ENCODE data around the gene PEX13. TPM values are rescaled to one million over a fixed set of nuclear protein-coding genes. Genes with fewer than 3 reads are reported as not detected.
"Not testable (repeated sequence)": the region's sequence is repeated elsewhere in the genome, so short reads cannot be mapped to it uniquely, and the experiment has no call there.

The PEX13 gene
- total and polyA plus RNA-seq, 5 donors: 12.4 to 23.8 (median 20.8) TPM

- H3K4me3 ChIP-seq (ENCODE audit: low read length); H3K9me3 ChIP-seq (ENCODE audit: control insufficient read depth, low read length); intact Hi-C loops (cut with DNase I); H3K27me3 ChIP-seq (ENCODE audit: control insufficient read depth, insufficient read depth); H3K27ac ChIP-seq (ENCODE audit: low read length); H3K4me1 ChIP-seq (ENCODE audit: control insufficient read depth, insufficient read depth, low read length); DNase-seq; ATAC-seq: not testable (repeated sequence)
- WGBS: 98% methylated on average over 3 of the region's 3 CpGs
These were observed 35.5 kb upstream of the PEX13 start for GRCh38 chr2:60982066-60982465.

GRCh38 chr2:60984720-60985119 is 32.8 kb upstream of the PEX13 start:
- no peak for ATAC-seq
- 87% methylated on average over 1 of the region's 1 CpG for WGBS
- Histone ChIP-seq H3K4me1 (ENCODE audit: control insufficient read depth, insufficient read depth, low read length) (no peaks in the 10 kb centered on the region), H3K27me3 (ENCODE audit: control insufficient read depth, insufficient read depth) (no peaks in the 10 kb centered on the region), H3K27ac (ENCODE audit: low read length) (no peak overlapping the region), H3K9me3 (ENCODE audit: control insufficient read depth, low read length) (no peaks in the 10 kb centered on the region), H3K4me3 (ENCODE audit: low read length) (no peak overlapping the region)
- DNase-seq: no peak
- intact Hi-C loops (cut with DNase I): no loop called here

GRCh38 chr2:60987041-60987440 is 30.5 kb upstream of the PEX13 start:
- no peaks in the 10 kb centered on the region for H3K9me3 ChIP-seq (ENCODE audit: control insufficient read depth, low read length)
- no peak for DNase-seq
- 83% methylated on average over 2 of the region's 2 CpGs for WGBS
- H3K4me1 ChIP-seq (ENCODE audit: control insufficient read depth, insufficient read depth, low read length): no peaks in the 10 kb centered on the region
- intact Hi-C loops (cut with DNase I): no loop called here
- no peak for ATAC-seq
- no peak overlapping the region for H3K27ac ChIP-seq (ENCODE audit: low read length)
- no peak overlapping the region for H3K4me3 ChIP-seq (ENCODE audit: low read length)
- no peaks in the 10 kb centered on the region for H3K27me3 ChIP-seq (ENCODE audit: control insufficient read depth, insufficient read depth)

GRCh38 chr2:60987656-60988055 is 29.9 kb upstream of the PEX13 start:
- H3K27me3 ChIP-seq (ENCODE audit: control insufficient read depth, insufficient read depth); H3K27ac ChIP-seq (ENCODE audit: low read length); H3K9me3 ChIP-seq (ENCODE audit: control insufficient read depth, low read length); H3K4me3 ChIP-seq (ENCODE audit: low read length); intact Hi-C loops (cut with DNase I); ATAC-seq; H3K4me1 ChIP-seq (ENCODE audit: control insufficient read depth, insufficient read depth, low read length); DNase-seq: not testable (repeated sequence)
- WGBS: 90% methylated on average over 8 of the region's 8 CpGs

DNA sequence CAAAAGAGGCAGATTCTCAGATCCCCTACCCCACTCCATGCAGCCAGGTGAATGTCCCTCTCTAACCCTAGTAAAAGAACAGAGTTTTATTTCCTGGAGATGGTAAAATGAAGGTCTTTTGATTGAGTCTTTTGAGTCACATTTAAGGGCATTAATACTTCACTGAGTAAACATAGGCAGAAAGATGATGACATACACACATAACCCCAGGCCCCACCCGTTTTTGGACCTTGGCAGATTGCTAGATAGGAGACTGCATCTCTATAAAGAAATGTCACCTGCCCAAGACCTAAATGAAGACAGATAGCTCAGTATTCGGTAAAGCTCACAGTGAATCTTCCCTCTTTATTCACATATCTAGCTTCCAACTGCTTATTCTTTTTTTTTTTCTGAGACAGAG is 28.3 kb upstream of the PEX13 start:
- Histone ChIP-seq H3K27ac (ENCODE audit: low read length) (no peak overlapping the region), H3K4me3 (ENCODE audit: low read length) (no peak overlapping the region), H3K27me3 (ENCODE audit: control insufficient read depth, insufficient read depth) (no peaks in the 10 kb centered on the region), H3K9me3 (ENCODE audit: control insufficient read depth, low read length) (no peaks in the 10 kb centered on the region), H3K4me1 (ENCODE audit: control insufficient read depth, insufficient read depth, low read length) (no peaks in the 10 kb centered on the region)
- 81% methylated on average over 2 of the region's 2 CpGs for WGBS
- intact Hi-C loops (cut with DNase I): no loop called here
- DNase-seq (no peak), ATAC-seq (no peak)

DNA sequence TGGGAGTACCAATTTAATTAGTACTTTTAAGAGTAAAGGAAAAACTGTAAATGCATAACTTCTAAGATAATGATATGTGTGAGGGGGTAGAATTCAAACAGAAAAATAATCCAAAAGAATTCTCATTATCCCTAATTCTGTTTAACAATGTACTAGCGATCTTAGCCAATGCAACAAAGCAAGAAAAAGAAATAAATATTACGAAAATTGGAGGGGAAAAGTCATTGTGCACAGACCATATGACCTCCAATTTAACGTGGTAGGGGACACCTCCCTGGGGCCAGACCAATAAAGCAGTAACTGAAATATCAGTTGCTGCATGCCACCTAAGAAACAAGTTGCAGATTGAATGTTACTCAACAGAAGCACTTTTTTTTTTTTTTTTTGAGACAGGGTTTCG is 25.9 kb upstream of the PEX13 start:
- Histone ChIP-seq H3K4me3 (ENCODE audit: low read length) (no peak overlapping the region), H3K4me1 (ENCODE audit: control insufficient read depth, insufficient read depth, low read length) (no peaks in the 10 kb centered on the region), H3K27me3 (ENCODE audit: control insufficient read depth, insufficient read depth) (no peaks in the 10 kb centered on the region), H3K9me3 (ENCODE audit: control insufficient read depth, low read length) (no peaks in the 10 kb centered on the region), H3K27ac (ENCODE audit: low read length) (no peak overlapping the region)
- ATAC-seq (no peak), DNase-seq (no peak)
- WGBS: 97% methylated on average over 4 of the region's 4 CpGs
- intact Hi-C loops (cut with DNase I): loop anchor here in 3 of 4 donors (10.0 kb wide), 3 partner anchors 187 to 287 kb away; no protein-coding TSS in a partner anchor

- intact Hi-C loops (cut with DNase I): loop anchor here in 3 of 4 donors (10.0 kb wide), 3 partner anchors 188 to 288 kb away; no protein-coding TSS in a partner anchor
- ATAC-seq (no peak), DNase-seq (no peak)
- Histone ChIP-seq H3K4me1 (ENCODE audit: control insufficient read depth, insufficient read depth, low read length) (no peaks in the 10 kb centered on the region), H3K27ac (ENCODE audit: low read length) (peak overlapping the region; percentile 37), H3K4me3 (ENCODE audit: low read length) (no peak overlapping the region), H3K27me3 (ENCODE audit: control insufficient read depth, insufficient read depth) (no peaks in the 10 kb centered on the region), H3K9me3 (ENCODE audit: control insufficient read depth, low read length) (no peaks in the 10 kb centered on the region)
- WGBS: 86% methylated on average over 7 of the region's 7 CpGs
These were observed 24.5 kb upstream of the PEX13 start for GRCh38 chr2:60992985-60993392.

DNA sequence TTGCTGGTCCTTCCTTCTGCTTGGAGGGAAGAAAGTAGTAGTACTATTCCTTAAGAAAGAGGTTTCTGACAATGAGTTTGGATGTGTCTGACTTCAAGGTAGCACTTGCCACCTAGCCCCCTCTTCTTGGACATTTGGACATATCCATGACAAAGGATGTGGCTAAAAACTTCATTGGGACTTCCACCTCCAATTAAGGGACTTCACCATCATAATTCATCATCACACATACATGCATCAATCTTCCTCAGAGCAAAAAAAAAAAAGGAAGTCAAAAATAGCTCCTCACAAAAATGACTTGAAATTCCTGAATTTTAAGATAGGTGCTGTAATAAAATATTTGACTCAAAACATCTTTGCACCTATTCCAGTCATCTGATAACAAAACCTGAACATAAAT is 23.4 kb upstream of the PEX13 start:
- Histone ChIP-seq H3K4me1 (ENCODE audit: control insufficient read depth, insufficient read depth, low read length) (no peaks in the 10 kb centered on the region), H3K27ac (ENCODE audit: low read length) (no peak overlapping the region), H3K4me3 (ENCODE audit: low read length) (no peak overlapping the region), H3K9me3 (ENCODE audit: control insufficient read depth, low read length) (no peaks in the 10 kb centered on the region), H3K27me3 (ENCODE audit: control insufficient read depth, insufficient read depth) (no peaks in the 10 kb centered on the region)
- no peak for ATAC-seq
- intact Hi-C loops (cut with DNase I): loop anchor here in 3 of 4 donors (10.0 kb wide), 3 partner anchors 189 to 289 kb away; no protein-coding TSS in a partner anchor
- no peak for DNase-seq

- ATAC-seq: no peak
- H3K27me3 ChIP-seq (ENCODE audit: control insufficient read depth, insufficient read depth): no peaks in the 10 kb centered on the region
- no peaks in the 10 kb centered on the region for H3K9me3 ChIP-seq (ENCODE audit: control insufficient read depth, low read length)
- intact Hi-C loops (cut with DNase I): loop anchor here (5.0 to 10.0 kb wide), 4 partner anchors 194 to 294 kb away; no protein-coding TSS in a partner anchor
- no peak overlapping the region for H3K4me3 ChIP-seq (ENCODE audit: low read length)
- no peak for DNase-seq
- 79% methylated on average over 4 of the region's 4 CpGs for WGBS
- H3K4me1 ChIP-seq (ENCODE audit: control insufficient read depth, insufficient read depth, low read length): no peaks in the 10 kb centered on the region
- no peak overlapping the region for H3K27ac ChIP-seq (ENCODE audit: low read length)
These were observed 18.6 kb upstream of the PEX13 start for GRCh38 chr2:60998628-60999545.

DNA sequence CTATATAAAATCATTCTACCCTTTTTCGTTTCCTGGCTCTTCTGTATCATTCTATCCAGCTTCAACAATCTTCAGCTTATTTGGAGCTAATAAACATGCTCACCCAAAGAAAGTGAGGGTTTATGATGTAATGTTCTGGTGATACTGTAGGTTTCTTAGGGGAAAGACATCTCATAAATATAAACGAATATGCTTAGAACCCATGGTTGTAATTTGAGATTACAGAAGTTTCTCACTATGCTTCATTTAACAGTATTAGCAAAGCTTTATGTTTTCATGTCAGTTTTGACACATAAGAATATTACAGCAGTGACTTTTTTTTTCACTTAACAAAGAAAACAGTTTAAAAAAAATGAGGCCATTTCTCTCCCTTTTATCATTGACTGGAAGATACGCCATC is 11.8 kb upstream of the PEX13 start:
- intact Hi-C loops (cut with DNase I): no loop called here
- DNase-seq (no peak), ATAC-seq (no peak)
- no peaks in the 10 kb centered on the region for H3K27me3 ChIP-seq (ENCODE audit: control insufficient read depth, insufficient read depth)
- no peaks in the 10 kb centered on the region for H3K4me1 ChIP-seq (ENCODE audit: control insufficient read depth, insufficient read depth, low read length)
- H3K27ac ChIP-seq (ENCODE audit: low read length): no peak overlapping the region
- no peaks in the 10 kb centered on the region for H3K9me3 ChIP-seq (ENCODE audit: control insufficient read depth, low read length)
- WGBS: 89% methylated on average over 3 of the region's 3 CpGs
- no peak overlapping the region for H3K4me3 ChIP-seq (ENCODE audit: low read length)

GRCh38 chr2:61006486-61007105 is 10.9 kb upstream of the PEX13 start:
- Histone ChIP-seq H3K27me3 (ENCODE audit: control insufficient read depth, insufficient read depth) (no peaks in the 10 kb centered on the region), H3K4me3 (ENCODE audit: low read length) (no peak overlapping the region), H3K27ac (ENCODE audit: low read length) (no peak overlapping the region), H3K9me3 (ENCODE audit: control insufficient read depth, low read length) (no peaks in the 10 kb centered on the region), H3K4me1 (ENCODE audit: control insufficient read depth, insufficient read depth, low read length) (no peaks in the 10 kb centered on the region)
- ATAC-seq (no peak), DNase-seq (no peak)
- intact Hi-C loops (cut with DNase I): no loop called here
